H9 (cell line): ENCODE data around the gene ARFIP1. TPM values are rescaled to one million over a fixed set of nuclear protein-coding genes. Genes with fewer than 3 reads are reported as not detected.

Experiments used
- DNase-seq: peaks from one replicate; pipeline ENCODE4 v3.0.0-alpha.2; 2017
- H2AFZ ChIP-seq: one replicate; pipeline ENCODE4 v1.6.1; 2013; ENCODE audit warnings: mild to moderate bottlenecking, low read length, control low read depth, moderate library complexity
- H2AK5ac ChIP-seq: 2 replicates; pipeline ENCODE4 v1.6.1; 2013; ENCODE audit warnings: low read length, control low read depth, mixed read lengths; ENCODE audit not compliant: insufficient read length
- H2BK120ac ChIP-seq: one replicate; pipeline ENCODE4 v1.6.1; 2013; ENCODE audit warnings: low read depth, mild to moderate bottlenecking, low read length, control low read depth, inconsistent platforms; ENCODE audit not compliant: poor library complexity, severe bottlenecking
- H2BK12ac ChIP-seq: 2 replicates; pipeline ENCODE4 v1.6.1; 2013; ENCODE audit warnings: low read length, control low read depth, mixed read lengths, low read depth; ENCODE audit not compliant: insufficient read length
- H2BK15ac ChIP-seq: 2 replicates; pipeline ENCODE4 v1.6.1; 2013; ENCODE audit warnings: low read depth, low read length, control low read depth
- H2BK20ac ChIP-seq: one replicate; pipeline ENCODE4 v1.6.1; 2013; ENCODE audit warnings: low read depth, mild to moderate bottlenecking, low read length, control low read depth, inconsistent platforms; ENCODE audit not compliant: poor library complexity, severe bottlenecking
- H2BK5ac ChIP-seq: 2 replicates; pipeline ENCODE4 v1.6.1; 2013; ENCODE audit warnings: low read length, control low read depth, mixed read lengths; ENCODE audit not compliant: insufficient read length
- H3K14ac ChIP-seq: 2 replicates; pipeline ENCODE4 v1.6.1; 2013; ENCODE audit warnings: low read length, control low read depth; ENCODE audit not compliant: insufficient read depth
- H3K18ac ChIP-seq: 2 replicates; pipeline ENCODE4 v1.6.1; 2013; ENCODE audit warnings: low read depth, mild to moderate bottlenecking, mixed read lengths, low read length, control low read depth; ENCODE audit not compliant: insufficient read length
- H3K23ac ChIP-seq: 2 replicates; pipeline ENCODE4 v1.6.1; 2013; ENCODE audit warnings: low read length, control low read depth, mixed read lengths, low read depth; ENCODE audit not compliant: insufficient read length
- H3K23me2 ChIP-seq: 2 replicates; pipeline ENCODE4 v1.6.1; 2013; ENCODE audit warnings: low read depth, mild to moderate bottlenecking, mixed read lengths, low read length, control low read depth; ENCODE audit not compliant: insufficient read length, poor library complexity, severe bottlenecking
- H3K27ac ChIP-seq: 2 replicates; pipeline ENCODE4 v1.5.1; 2013; ENCODE audit warnings: low read length, control low read depth, mixed read lengths, low read depth; ENCODE audit not compliant: insufficient read length
- H3K27me3 ChIP-seq: 2 replicates; pipeline ENCODE4 v1.6.1; 2013; ENCODE audit warnings: low read length, control low read depth, inconsistent platforms; ENCODE audit not compliant: insufficient read depth
- H3K4ac ChIP-seq: 2 replicates; pipeline ENCODE4 v1.6.1; 2013; ENCODE audit warnings: low read depth, mild to moderate bottlenecking, control low read depth, inconsistent platforms, low read length, moderate library complexity
- H3K4me1 ChIP-seq: 2 replicates; pipeline ENCODE4 v1.6.1; 2013; ENCODE audit warnings: low read length, control low read depth, inconsistent platforms; ENCODE audit not compliant: insufficient read depth
- H3K4me2 ChIP-seq: 2 replicates; pipeline ENCODE4 v1.6.1; 2013; ENCODE audit warnings: low read length, control low read depth, mixed read lengths; ENCODE audit not compliant: insufficient read length, insufficient read depth
- H3K56ac ChIP-seq: 2 replicates; pipeline ENCODE4 v1.6.1; 2013; ENCODE audit warnings: low read depth, mild to moderate bottlenecking, mixed read lengths, low read length, control low read depth; ENCODE audit not compliant: insufficient read length
- H3K79me1 ChIP-seq: 2 replicates; pipeline ENCODE4 v1.6.1; 2013; ENCODE audit warnings: low read depth, mild to moderate bottlenecking, moderate library complexity, low read length, control low read depth, inconsistent platforms; ENCODE audit not compliant: insufficient read depth, poor library complexity, severe bottlenecking
- H3K79me2 ChIP-seq: 2 replicates; pipeline ENCODE4 v1.6.1; 2013; ENCODE audit warnings: low read length, control low read depth, inconsistent platforms; ENCODE audit not compliant: insufficient read depth
- H3K9ac ChIP-seq: 2 replicates; pipeline ENCODE4 v1.6.1; 2013; ENCODE audit warnings: low read length, control low read depth, mixed read lengths; ENCODE audit not compliant: insufficient read length; ENCODE audit errors: extremely low read depth
- H3K9me3 ChIP-seq: one replicate; pipeline ENCODE4 v1.6.1; 2013; ENCODE audit warnings: low read depth, low read length, inconsistent platforms; ENCODE audit not compliant: control insufficient read depth
- H3T11ph ChIP-seq: one replicate; pipeline ENCODE4 v1.6.1; 2013; ENCODE audit warnings: mild to moderate bottlenecking, low read length, control low read depth, inconsistent platforms
- H4K20me1 ChIP-seq: one replicate; pipeline ENCODE4 v1.6.1; 2013; ENCODE audit not compliant: control insufficient read depth, insufficient read length, insufficient read depth
- H4K5ac ChIP-seq: 2 replicates; pipeline ENCODE4 v1.6.1; 2013; ENCODE audit warnings: low read depth, mild to moderate bottlenecking, mixed read lengths, low read length, control low read depth; ENCODE audit not compliant: insufficient read length
- H4K8ac ChIP-seq: replicated peaks from 2 replicates; pipeline ENCODE4 v1.6.1; 2013; ENCODE audit warnings: low read length, control low read depth, mixed read lengths, low read depth; ENCODE audit not compliant: insufficient read length
- H4K91ac ChIP-seq: 2 replicates; pipeline ENCODE4 v1.6.1; 2013; ENCODE audit warnings: low read depth, mild to moderate bottlenecking, moderate library complexity, mixed read lengths, low read length, control low read depth; ENCODE audit not compliant: insufficient read length
- H3K27ac Mint-ChIP-seq, 3 experiments: 2 replicates in 2 of 3; 3 replicates in 1 of 3; pipeline ENCODE4 v1.8.0; 2020 to 2021; ENCODE audit warnings: mixed read lengths in 3 of 3, mild to moderate bottlenecking in 1 of 3, moderate library complexity in 1 of 3
- H3K27me3 Mint-ChIP-seq: 2 replicates; pipeline ENCODE4 v1.8.0; 2021; ENCODE audit warnings: low read depth, mild to moderate bottlenecking, moderate library complexity, mixed read lengths
- H3K36me3 Mint-ChIP-seq, 3 experiments: 2 replicates in 2 of 3; 3 replicates in 1 of 3; pipeline ENCODE4 v1.8.0; 2020 to 2021; ENCODE audit warnings: low read depth in 3 of 3, mixed read lengths in 3 of 3; ENCODE audit not compliant: insufficient read depth in 1 of 3
- H3K4me1 Mint-ChIP-seq, 2 experiments: 2 replicates each; pipeline ENCODE4 v1.8.0; 2020; ENCODE audit warnings: mixed read lengths in 2 of 2
- H3K4me3 Mint-ChIP-seq, 2 experiments: 2 replicates in 1 of 2; 3 replicates in 1 of 2; pipeline ENCODE4 v1.8.0; 2020 to 2021; ENCODE audit warnings: mild to moderate bottlenecking in 2 of 2, mixed read lengths in 2 of 2, moderate library complexity in 1 of 2
- H3K9me3 Mint-ChIP-seq, 2 experiments: 2 replicates in 1 of 2; 3 replicates in 1 of 2; pipeline ENCODE4 v1.8.0; 2020; ENCODE audit warnings: mild to moderate bottlenecking in 2 of 2, mixed read lengths in 2 of 2, moderate library complexity in 1 of 2
- WGBS: extraction: QIAGEN DNeasy Blood & Tissue Kit; methylation state at CpG from one replicate; pipeline ENCODE4 v1.1.7; 2013; ENCODE audit warnings: missing lambda C conversion rate, low lambda C conversion rate, mixed read lengths; ENCODE audit not compliant: insufficient read length; ENCODE audit errors: extremely low coverage; 5-methylcytosine and 5-hydroxymethylcytosine counted together
- total RNA-seq: library from RNA; stranded (reverse); gene quantifications from 2 replicates; pipeline ENCODE4 v1.2.1, GENCODE V29; 2021
- TF ChIP-seq, protein P1 (sequence below): fragments of 200-600 bp; sonication (generic); conservative IDR thresholded peaks from 3 replicates; pipeline ENCODE4 v1.8.0; 2021; ENCODE audit warnings: antibody characterized with exemption, mild to moderate bottlenecking

Gene ARFIP1
- total RNA-seq, 1 experiment from 2014 or later: 30.8 TPM

DNA sequence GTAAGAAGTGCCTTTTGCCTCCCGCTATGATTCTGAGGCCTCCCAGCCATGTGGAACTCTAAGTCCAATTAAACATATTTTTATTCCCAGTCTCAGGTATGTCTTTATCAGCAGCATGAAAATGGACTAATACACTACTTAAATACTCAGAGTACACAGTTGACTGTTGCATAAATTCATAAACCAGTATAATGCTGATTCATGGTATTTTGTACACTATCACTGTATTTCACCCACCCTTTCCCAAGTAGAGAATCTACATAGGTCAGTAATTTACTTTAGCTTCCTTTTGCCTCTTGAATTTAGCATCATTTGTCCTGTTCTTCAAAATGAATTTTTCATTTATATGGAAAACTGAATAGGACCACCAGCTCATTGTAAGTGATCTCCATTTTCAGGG lies 98.1 kb downstream of the ARFIP1 start:
- Histone ChIP-seq H4K20me1 (no peaks in the 10 kb centered on the region), H3K4me2 (no peak overlapping the region), H3K56ac (no peak overlapping the region), H3K27ac (no peak overlapping the region), H3K23ac (no peak overlapping the region), H3K14ac (no peak overlapping the region), H3K27me3 (no peaks in the 10 kb centered on the region), H3K4ac (no peak overlapping the region), H4K8ac (no peak overlapping the region), H3T11ph (no peak overlapping the region), H2BK12ac (no peak overlapping the region), H2BK5ac (no peak overlapping the region), H2BK120ac (no peak overlapping the region), H4K91ac (no peak overlapping the region), H3K9me3 (no peaks in the 10 kb centered on the region), H3K9ac (no peak overlapping the region), H3K18ac (no peak overlapping the region), H3K23me2 (no peaks in the 10 kb centered on the region), H3K79me2 (no peaks in the 10 kb centered on the region), H2BK20ac (no peak overlapping the region), H2BK15ac (no peak overlapping the region), H2AK5ac (no peak overlapping the region), H3K4me1 (no peaks in the 10 kb centered on the region), H4K5ac (no peak overlapping the region), H3K79me1 (no peaks in the 10 kb centered on the region), H2AFZ (no peak overlapping the region)
- no peak for DNase-seq
- no peak overlapping the region for H3K27ac Mint-ChIP-seq
- no peaks in the 10 kb centered on the region for H3K4me1 Mint-ChIP-seq
- TF ChIP-seq, protein P1, sequence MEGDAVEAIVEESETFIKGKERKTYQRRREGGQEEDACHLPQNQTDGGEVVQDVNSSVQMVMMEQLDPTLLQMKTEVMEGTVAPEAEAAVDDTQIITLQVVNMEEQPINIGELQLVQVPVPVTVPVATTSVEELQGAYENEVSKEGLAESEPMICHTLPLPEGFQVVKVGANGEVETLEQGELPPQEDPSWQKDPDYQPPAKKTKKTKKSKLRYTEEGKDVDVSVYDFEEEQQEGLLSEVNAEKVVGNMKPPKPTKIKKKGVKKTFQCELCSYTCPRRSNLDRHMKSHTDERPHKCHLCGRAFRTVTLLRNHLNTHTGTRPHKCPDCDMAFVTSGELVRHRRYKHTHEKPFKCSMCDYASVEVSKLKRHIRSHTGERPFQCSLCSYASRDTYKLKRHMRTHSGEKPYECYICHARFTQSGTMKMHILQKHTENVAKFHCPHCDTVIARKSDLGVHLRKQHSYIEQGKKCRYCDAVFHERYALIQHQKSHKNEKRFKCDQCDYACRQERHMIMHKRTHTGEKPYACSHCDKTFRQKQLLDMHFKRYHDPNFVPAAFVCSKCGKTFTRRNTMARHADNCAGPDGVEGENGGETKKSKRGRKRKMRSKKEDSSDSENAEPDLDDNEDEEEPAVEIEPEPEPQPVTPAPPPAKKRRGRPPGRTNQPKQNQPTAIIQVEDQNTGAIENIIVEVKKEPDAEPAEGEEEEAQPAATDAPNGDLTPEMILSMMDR: no peak
- H3K9me3 Mint-ChIP-seq: peaks cover 22 to 25% of the 10 kb centered on the region in 2 experiments
- no peaks in the 10 kb centered on the region for H3K27me3 Mint-ChIP-seq
- no CpG with 5 or more reads among the region's 1 CpG for WGBS
- no peak overlapping the region for H3K4me3 Mint-ChIP-seq
- peaks cover 44 to 52% (median 44%) of the 10 kb centered on the region in 3 experiments for H3K36me3 Mint-ChIP-seq
